Esophagus muscularis mucosa (tissue), 3 donors: ENCODE data around the gene FAAP20.

Source experiments
- CTCF ChIP-seq, 3 experiments: fragments of 200-600 bp in 2 of 3; fragments of 450-650 bp in 1 of 3; sonication (generic) in 2 of 3; IDR thresholded peaks; one replicate each; pipeline ENCODE4 v1.5.1; 2017 to 2019; ENCODE audit warnings: antibody characterized with exemption in 3 of 3, mild to moderate bottlenecking in 2 of 3, moderate library complexity in 1 of 3
- POLR2A ChIP-seq: fragments of 450-650 bp; IDR thresholded peaks from one replicate; pipeline ENCODE4 v1.6.1; 2017; ENCODE audit warnings: antibody characterized with exemption, moderate library complexity, mild to moderate bottlenecking, low read depth

GRCh38 chr1:2195785-2196184 is 1.2 kb upstream of the FAAP20 start:
- no peak for TF ChIP-seq CTCF (IDR thresholded peaks at IDR 0.05)
- no peak for TF ChIP-seq POLR2A
